H1 (cell line): ENCODE data around the gene TMEM134. TPM values are rescaled to one million over a fixed set of nuclear protein-coding genes. Genes with fewer than 3 reads are reported as not detected.

Experiments used
- CHD7 ChIP-seq: fragments of 300-600 bp; sonication (generic); IDR thresholded peaks from 2 replicates; pipeline ENCODE4 v1.7.1; 2012; ENCODE audit warnings: low read length, moderate library complexity, mild to moderate bottlenecking, inconsistent platforms; ENCODE audit not compliant: insufficient replicate concordance
- JUND ChIP-seq: IDR thresholded peaks from 2 replicates; pipeline ENCODE4 v1.6.1; 2011; ENCODE audit warnings: mild to moderate bottlenecking, improper control_type of control experiment, low read length
- RXRA ChIP-seq: IDR thresholded peaks from 2 replicates; pipeline ENCODE4 v1.6.1; 2011; ENCODE audit warnings: low read depth, mild to moderate bottlenecking, low read length, moderate library complexity; ENCODE audit not compliant: insufficient read depth
- SRF ChIP-seq: IDR thresholded peaks from 2 replicates; pipeline ENCODE4 v1.6.1; 2011; ENCODE audit warnings: mild to moderate bottlenecking, low read depth, low read length, moderate library complexity
- polyA plus RNA-seq, 7 experiments: library from polyadenylated mRNA; depleted of rRNA in 3 of 7; stranded (reverse) in 5 of 7; unstranded in 2 of 7; fragments of >200 nt in 5 of 7; fragments of 200-250 nt in 2 of 7; gene quantifications; 1 replicate in 5 of 7; 2 replicates in 1 of 7; 4 replicates in 1 of 7; pipeline versions ENCODE4 v1.2.1 to v1.2.3, GENCODE V29; 2011 to 2013; ENCODE audit warnings: missing spikeins in 2 of 7, mixed read lengths in 2 of 7
- total RNA-seq: library from RNA; stranded (reverse); fragmentation: NEBNext Ultra II Directional; extraction: Animal tissue kit (Norgen Biotek cat#: 25700); gene quantifications from 2 replicates; pipeline ENCODE4 v1.2.1, GENCODE V29; 2021

The TMEM134 gene
- total and polyA plus RNA-seq, 2 of the 8 experiments (the other 6 are each of a cell fraction or from before 2014, with no cell fraction given), result 32.4 to 229 TPM

- TF ChIP-seq CHD7, result no peak
- TF ChIP-seq JUND, result no peak
- TF ChIP-seq SRF, result no peak
- TF ChIP-seq RXRA, result no peak
These were observed 11.6 kb downstream of the TMEM134 start (continued) for GRCh38 chr11:67457453-67457852.
